H9 (cell line): Measurements from ENCODE around the gene TDP2. TPM values are rescaled to one million over a fixed set of nuclear protein-coding genes. Genes with fewer than 3 reads are reported as not detected.

ENCODE experiments used
- DNase-seq: peaks from one replicate; pipeline ENCODE4 v3.0.0-alpha.2; 2017
- H2AFZ ChIP-seq: one replicate; pipeline ENCODE4 v1.6.1; 2013; ENCODE audit warnings: mild to moderate bottlenecking, low read length, control low read depth, moderate library complexity
- H2AK5ac ChIP-seq: 2 replicates; pipeline ENCODE4 v1.6.1; 2013; ENCODE audit warnings: low read length, control low read depth, mixed read lengths; ENCODE audit not compliant: insufficient read length
- H2BK120ac ChIP-seq: one replicate; pipeline ENCODE4 v1.6.1; 2013; ENCODE audit warnings: low read depth, mild to moderate bottlenecking, low read length, control low read depth, inconsistent platforms; ENCODE audit not compliant: poor library complexity, severe bottlenecking
- H2BK12ac ChIP-seq: 2 replicates; pipeline ENCODE4 v1.6.1; 2013; ENCODE audit warnings: low read length, control low read depth, mixed read lengths, low read depth; ENCODE audit not compliant: insufficient read length
- H2BK15ac ChIP-seq: 2 replicates; pipeline ENCODE4 v1.6.1; 2013; ENCODE audit warnings: low read depth, low read length, control low read depth
- H2BK20ac ChIP-seq: one replicate; pipeline ENCODE4 v1.6.1; 2013; ENCODE audit warnings: low read depth, mild to moderate bottlenecking, low read length, control low read depth, inconsistent platforms; ENCODE audit not compliant: poor library complexity, severe bottlenecking
- H2BK5ac ChIP-seq: 2 replicates; pipeline ENCODE4 v1.6.1; 2013; ENCODE audit warnings: low read length, control low read depth, mixed read lengths; ENCODE audit not compliant: insufficient read length
- H3K14ac ChIP-seq: 2 replicates; pipeline ENCODE4 v1.6.1; 2013; ENCODE audit warnings: low read length, control low read depth; ENCODE audit not compliant: insufficient read depth
- H3K18ac ChIP-seq: 2 replicates; pipeline ENCODE4 v1.6.1; 2013; ENCODE audit warnings: low read depth, mild to moderate bottlenecking, mixed read lengths, low read length, control low read depth; ENCODE audit not compliant: insufficient read length
- H3K23ac ChIP-seq: 2 replicates; pipeline ENCODE4 v1.6.1; 2013; ENCODE audit warnings: low read length, control low read depth, mixed read lengths, low read depth; ENCODE audit not compliant: insufficient read length
- H3K23me2 ChIP-seq: 2 replicates; pipeline ENCODE4 v1.6.1; 2013; ENCODE audit warnings: low read depth, mild to moderate bottlenecking, mixed read lengths, low read length, control low read depth; ENCODE audit not compliant: insufficient read length, poor library complexity, severe bottlenecking
- H3K27ac ChIP-seq: 2 replicates; pipeline ENCODE4 v1.5.1; 2013; ENCODE audit warnings: low read length, control low read depth, mixed read lengths, low read depth; ENCODE audit not compliant: insufficient read length
- H3K27me3 ChIP-seq: 2 replicates; pipeline ENCODE4 v1.6.1; 2013; ENCODE audit warnings: low read length, control low read depth, inconsistent platforms; ENCODE audit not compliant: insufficient read depth
- H3K4ac ChIP-seq: 2 replicates; pipeline ENCODE4 v1.6.1; 2013; ENCODE audit warnings: low read depth, mild to moderate bottlenecking, control low read depth, inconsistent platforms, low read length, moderate library complexity
- H3K4me1 ChIP-seq: 2 replicates; pipeline ENCODE4 v1.6.1; 2013; ENCODE audit warnings: low read length, control low read depth, inconsistent platforms; ENCODE audit not compliant: insufficient read depth
- H3K4me2 ChIP-seq: 2 replicates; pipeline ENCODE4 v1.6.1; 2013; ENCODE audit warnings: low read length, control low read depth, mixed read lengths; ENCODE audit not compliant: insufficient read length, insufficient read depth
- H3K56ac ChIP-seq: 2 replicates; pipeline ENCODE4 v1.6.1; 2013; ENCODE audit warnings: low read depth, mild to moderate bottlenecking, mixed read lengths, low read length, control low read depth; ENCODE audit not compliant: insufficient read length
- H3K79me1 ChIP-seq: 2 replicates; pipeline ENCODE4 v1.6.1; 2013; ENCODE audit warnings: low read depth, mild to moderate bottlenecking, moderate library complexity, low read length, control low read depth, inconsistent platforms; ENCODE audit not compliant: insufficient read depth, poor library complexity, severe bottlenecking
- H3K79me2 ChIP-seq: 2 replicates; pipeline ENCODE4 v1.6.1; 2013; ENCODE audit warnings: low read length, control low read depth, inconsistent platforms; ENCODE audit not compliant: insufficient read depth
- H3K9ac ChIP-seq: 2 replicates; pipeline ENCODE4 v1.6.1; 2013; ENCODE audit warnings: low read length, control low read depth, mixed read lengths; ENCODE audit not compliant: insufficient read length; ENCODE audit errors: extremely low read depth
- H3K9me3 ChIP-seq: one replicate; pipeline ENCODE4 v1.6.1; 2013; ENCODE audit warnings: low read depth, low read length, inconsistent platforms; ENCODE audit not compliant: control insufficient read depth
- H3T11ph ChIP-seq: one replicate; pipeline ENCODE4 v1.6.1; 2013; ENCODE audit warnings: mild to moderate bottlenecking, low read length, control low read depth, inconsistent platforms
- H4K20me1 ChIP-seq: one replicate; pipeline ENCODE4 v1.6.1; 2013; ENCODE audit not compliant: control insufficient read depth, insufficient read length, insufficient read depth
- H4K5ac ChIP-seq: 2 replicates; pipeline ENCODE4 v1.6.1; 2013; ENCODE audit warnings: low read depth, mild to moderate bottlenecking, mixed read lengths, low read length, control low read depth; ENCODE audit not compliant: insufficient read length
- H4K8ac ChIP-seq: replicated peaks from 2 replicates; pipeline ENCODE4 v1.6.1; 2013; ENCODE audit warnings: low read length, control low read depth, mixed read lengths, low read depth; ENCODE audit not compliant: insufficient read length
- H4K91ac ChIP-seq: 2 replicates; pipeline ENCODE4 v1.6.1; 2013; ENCODE audit warnings: low read depth, mild to moderate bottlenecking, moderate library complexity, mixed read lengths, low read length, control low read depth; ENCODE audit not compliant: insufficient read length
- H3K27ac Mint-ChIP-seq, 3 experiments: 2 replicates in 2 of 3; 3 replicates in 1 of 3; pipeline ENCODE4 v1.8.0; 2020 to 2021; ENCODE audit warnings: mixed read lengths in 3 of 3, mild to moderate bottlenecking in 1 of 3, moderate library complexity in 1 of 3
- H3K27me3 Mint-ChIP-seq: 2 replicates; pipeline ENCODE4 v1.8.0; 2021; ENCODE audit warnings: low read depth, mild to moderate bottlenecking, moderate library complexity, mixed read lengths
- H3K36me3 Mint-ChIP-seq, 3 experiments: 2 replicates in 2 of 3; 3 replicates in 1 of 3; pipeline ENCODE4 v1.8.0; 2020 to 2021; ENCODE audit warnings: low read depth in 3 of 3, mixed read lengths in 3 of 3; ENCODE audit not compliant: insufficient read depth in 1 of 3
- H3K4me1 Mint-ChIP-seq, 2 experiments: 2 replicates each; pipeline ENCODE4 v1.8.0; 2020; ENCODE audit warnings: mixed read lengths in 2 of 2
- H3K4me3 Mint-ChIP-seq, 2 experiments: 2 replicates in 1 of 2; 3 replicates in 1 of 2; pipeline ENCODE4 v1.8.0; 2020 to 2021; ENCODE audit warnings: mild to moderate bottlenecking in 2 of 2, mixed read lengths in 2 of 2, moderate library complexity in 1 of 2
- H3K9me3 Mint-ChIP-seq, 2 experiments: 2 replicates in 1 of 2; 3 replicates in 1 of 2; pipeline ENCODE4 v1.8.0; 2020; ENCODE audit warnings: mild to moderate bottlenecking in 2 of 2, mixed read lengths in 2 of 2, moderate library complexity in 1 of 2
- WGBS: extraction: QIAGEN DNeasy Blood & Tissue Kit; methylation state at CpG from one replicate; pipeline ENCODE4 v1.1.7; 2013; ENCODE audit warnings: missing lambda C conversion rate, low lambda C conversion rate, mixed read lengths; ENCODE audit not compliant: insufficient read length; ENCODE audit errors: extremely low coverage; 5-methylcytosine and 5-hydroxymethylcytosine counted together
- total RNA-seq: library from RNA; stranded (reverse); gene quantifications from 2 replicates; pipeline ENCODE4 v1.2.1, GENCODE V29; 2021
- TF ChIP-seq, protein P1 (sequence below): fragments of 200-600 bp; sonication (generic); conservative IDR thresholded peaks from 3 replicates; pipeline ENCODE4 v1.8.0; 2021; ENCODE audit warnings: antibody characterized with exemption, mild to moderate bottlenecking

TDP2 gene
- total RNA-seq, 1 experiment from 2014 or later = 55.6 TPM

DNA sequence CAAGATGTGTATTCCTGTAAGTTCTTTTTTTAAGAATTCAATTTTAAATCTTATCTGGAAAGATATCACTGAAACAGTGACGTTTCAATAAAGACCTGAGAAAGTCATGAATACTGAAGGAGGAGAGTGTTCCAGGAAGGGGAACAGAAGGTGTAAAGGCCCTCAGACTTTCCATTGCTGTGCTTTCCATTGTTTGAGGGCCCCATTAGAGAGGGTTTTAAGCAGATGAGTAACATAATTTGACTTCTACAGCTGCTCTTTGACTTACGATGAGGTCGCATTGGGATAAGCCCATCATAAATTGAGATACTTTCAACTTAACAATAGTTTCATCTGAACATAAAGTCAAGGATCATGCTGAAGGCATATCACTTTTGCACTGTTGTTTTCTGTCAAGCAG lies 24.9 kb upstream of the TDP2 start:
- no peaks in the 10 kb centered on the region for H3K9me3 ChIP-seq
- H3K27me3 ChIP-seq = no peaks in the 10 kb centered on the region
- H3K79me1 ChIP-seq = no peaks in the 10 kb centered on the region
- no peak overlapping the region for H2BK120ac ChIP-seq
- no peak for DNase-seq
- no peak overlapping the region for H2BK15ac ChIP-seq
- H3K4me2 ChIP-seq = no peak overlapping the region
- Mint-ChIP-seq H3K9me3 (no peaks in the 10 kb centered on the region), H3K27me3 (no peaks in the 10 kb centered on the region; the same call in 1 of the 2 replicates), H3K4me3 (no peak overlapping the region), H3K4me1 (no peaks in the 10 kb centered on the region; a peak in 2 of 4 replicates), H3K27ac (no peak overlapping the region), H3K36me3 (peaks cover 4 to 11% (median 7%) of the 10 kb centered on the region in 3 experiments; a peak in 5 of 7 replicates)
- H3K14ac ChIP-seq = no peak overlapping the region
- no peak overlapping the region for H2BK12ac ChIP-seq
- H4K8ac ChIP-seq = no peak overlapping the region
- H3K56ac ChIP-seq = no peak overlapping the region
- H3K23ac ChIP-seq = no peak overlapping the region
- no peak overlapping the region for H4K91ac ChIP-seq
- H2BK20ac ChIP-seq = no peak overlapping the region
- no peak overlapping the region for H3K9ac ChIP-seq
- no peak overlapping the region for H3K18ac ChIP-seq
- no peak overlapping the region for H3T11ph ChIP-seq
- H2AK5ac ChIP-seq = no peak overlapping the region
- no peak overlapping the region for H2BK5ac ChIP-seq
- H4K5ac ChIP-seq = no peak overlapping the region
- no peaks in the 10 kb centered on the region for H4K20me1 ChIP-seq
- no peak overlapping the region for H2AFZ ChIP-seq
- no peaks in the 10 kb centered on the region for H3K4me1 ChIP-seq
- no CpG with 5 or more reads among the region's 3 CpGs for WGBS
- TF ChIP-seq, protein P1, sequence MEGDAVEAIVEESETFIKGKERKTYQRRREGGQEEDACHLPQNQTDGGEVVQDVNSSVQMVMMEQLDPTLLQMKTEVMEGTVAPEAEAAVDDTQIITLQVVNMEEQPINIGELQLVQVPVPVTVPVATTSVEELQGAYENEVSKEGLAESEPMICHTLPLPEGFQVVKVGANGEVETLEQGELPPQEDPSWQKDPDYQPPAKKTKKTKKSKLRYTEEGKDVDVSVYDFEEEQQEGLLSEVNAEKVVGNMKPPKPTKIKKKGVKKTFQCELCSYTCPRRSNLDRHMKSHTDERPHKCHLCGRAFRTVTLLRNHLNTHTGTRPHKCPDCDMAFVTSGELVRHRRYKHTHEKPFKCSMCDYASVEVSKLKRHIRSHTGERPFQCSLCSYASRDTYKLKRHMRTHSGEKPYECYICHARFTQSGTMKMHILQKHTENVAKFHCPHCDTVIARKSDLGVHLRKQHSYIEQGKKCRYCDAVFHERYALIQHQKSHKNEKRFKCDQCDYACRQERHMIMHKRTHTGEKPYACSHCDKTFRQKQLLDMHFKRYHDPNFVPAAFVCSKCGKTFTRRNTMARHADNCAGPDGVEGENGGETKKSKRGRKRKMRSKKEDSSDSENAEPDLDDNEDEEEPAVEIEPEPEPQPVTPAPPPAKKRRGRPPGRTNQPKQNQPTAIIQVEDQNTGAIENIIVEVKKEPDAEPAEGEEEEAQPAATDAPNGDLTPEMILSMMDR = no peak
- H3K23me2 ChIP-seq = no peaks in the 10 kb centered on the region
- H3K79me2 ChIP-seq = no peaks in the 10 kb centered on the region
- H3K4ac ChIP-seq = no peak overlapping the region
- no peak overlapping the region for H3K27ac ChIP-seq
